Central memory CD8-positive, alpha-beta T cell (primary cell): Measurements from ENCODE around the gene B3GALT2.
"Not testable (repeated sequence)": the region's sequence is repeated elsewhere in the genome, so short reads cannot be mapped to it uniquely, and the experiment has no call there.

Source experiments
- ATAC-seq: fragments of 150-1000 bp; cut with Tn5 transposase; replicated peaks from 2 replicates; pipeline ENCODE4 v1.10.0; 2022; ENCODE audit warnings: mild to moderate bottlenecking, moderate FRiP score, moderate number of reproducible peaks; ENCODE audit not compliant: poor library complexity, severe bottlenecking; ENCODE audit errors: extremely low read depth
- DNase-seq, 2 donors: peaks; one replicate each; pipeline ENCODE4 v3.0.0; 2021; ENCODE audit warnings: low spot score in 2 of 2
- H3K27ac Mint-ChIP-seq: one replicate; pipeline ENCODE4 v1.8.0; 2022; ENCODE audit warnings: low read depth, mild to moderate bottlenecking, moderate library complexity, mixed read lengths
- H3K27me3 Mint-ChIP-seq: one replicate; pipeline ENCODE4 v1.8.0; 2022; ENCODE audit warnings: mixed read lengths
- H3K36me3 Mint-ChIP-seq: one replicate; pipeline ENCODE4 v1.8.0; 2022; ENCODE audit warnings: mild to moderate bottlenecking, moderate library complexity, mixed read lengths; ENCODE audit not compliant: insufficient read depth
- H3K4me1 Mint-ChIP-seq: one replicate; pipeline ENCODE4 v1.8.0; 2022; ENCODE audit warnings: mixed read lengths
- H3K4me3 Mint-ChIP-seq: one replicate; pipeline ENCODE4 v1.8.0; 2022; ENCODE audit warnings: mild to moderate bottlenecking, moderate library complexity, mixed read lengths
- H3K9me3 Mint-ChIP-seq: one replicate; pipeline ENCODE4 v1.8.0; 2022; ENCODE audit warnings: mixed read lengths

B3GALT2 gene

DNA sequence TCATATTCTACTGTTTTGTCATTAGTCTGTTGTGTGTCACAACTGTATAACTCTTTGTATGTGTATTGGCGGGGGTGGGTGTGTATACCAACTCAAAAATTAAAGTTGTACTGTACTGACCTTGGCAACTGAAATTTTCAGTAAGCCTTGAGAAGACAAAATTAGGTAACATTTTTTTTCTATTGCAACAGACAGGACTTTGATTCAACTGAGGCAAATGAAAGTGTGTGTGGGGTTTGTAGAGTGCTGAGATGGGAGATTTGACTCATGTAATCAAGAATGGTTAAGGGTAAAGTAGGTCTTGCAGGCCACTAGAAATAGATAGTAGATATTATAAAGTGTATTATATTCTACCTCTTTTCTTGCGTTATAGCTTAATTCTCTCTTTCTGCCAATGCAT is 14.6 kb upstream of the B3GALT2 start:
- H3K27ac Mint-ChIP-seq = no peak overlapping the region

DNA sequence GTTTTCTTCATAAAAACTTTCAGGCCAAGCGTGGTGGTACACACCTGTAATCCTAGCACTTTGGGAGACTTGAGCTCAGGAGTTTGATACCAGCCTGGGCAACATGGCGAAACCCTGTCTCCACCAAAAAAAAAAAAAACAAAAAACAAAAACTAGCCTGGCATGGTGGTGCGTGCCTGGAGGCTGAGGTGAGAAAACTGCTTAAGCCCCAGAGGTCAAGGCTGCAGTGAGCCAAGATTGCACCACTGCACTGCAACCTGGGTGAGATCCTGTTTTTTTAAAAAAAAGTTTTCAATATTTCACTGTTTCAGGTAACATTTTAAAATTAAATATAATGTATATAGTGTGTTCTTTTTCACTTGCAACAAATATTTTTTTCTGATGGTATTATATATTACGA is 13.5 kb upstream of the B3GALT2 start:
- Mint-ChIP-seq H3K9me3 (no peaks in the 10 kb centered on the region), H3K4me3 (no peak overlapping the region), H3K4me1 (peaks cover 49% of the 10 kb centered on the region), H3K27ac (no peak overlapping the region), H3K36me3 (peaks cover 6% of the 10 kb centered on the region), H3K27me3 (no peaks in the 10 kb centered on the region)
- ATAC-seq = no peak
- no peak for DNase-seq

More for the DNA sequence above, 14.6 kb upstream of the B3GALT2 start:
- H3K9me3 Mint-ChIP-seq = no peaks in the 10 kb centered on the region
- H3K4me3 Mint-ChIP-seq = no peak overlapping the region
- no peaks in the 10 kb centered on the region for H3K27me3 Mint-ChIP-seq
- H3K36me3 Mint-ChIP-seq = peaks cover 10% of the 10 kb centered on the region
- DNase-seq = no peak
- peaks cover 38% of the 10 kb centered on the region for H3K4me1 Mint-ChIP-seq
- ATAC-seq = no peak

DNA sequence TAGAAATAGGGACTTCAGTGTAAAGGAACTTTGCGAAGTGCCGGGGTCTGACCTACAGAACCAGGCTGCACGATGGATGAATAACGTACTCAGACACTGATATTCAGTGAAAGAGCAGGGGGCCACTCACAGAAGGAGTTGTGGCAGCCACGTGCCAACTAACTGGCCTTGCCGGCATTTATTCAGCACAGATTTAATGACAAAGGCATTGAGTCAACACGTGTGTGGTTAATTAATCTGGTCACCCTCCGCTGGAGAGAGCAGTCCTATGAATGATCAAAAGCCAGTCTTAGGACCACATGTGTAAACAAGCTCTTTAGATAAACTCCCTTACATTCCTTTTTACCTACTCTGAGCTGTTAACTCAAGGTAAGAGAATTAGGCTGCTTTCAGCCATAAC is 6.2 kb upstream of the B3GALT2 start:
- no peaks in the 10 kb centered on the region for H3K27me3 Mint-ChIP-seq
- peaks cover 2% of the 10 kb centered on the region for H3K36me3 Mint-ChIP-seq
- H3K27ac Mint-ChIP-seq = no peak overlapping the region
- peaks cover 40% of the 10 kb centered on the region for H3K4me1 Mint-ChIP-seq
- no peak overlapping the region for H3K4me3 Mint-ChIP-seq
- no peaks in the 10 kb centered on the region for H3K9me3 Mint-ChIP-seq
- ATAC-seq = no peak
- DNase-seq = no peak

DNA sequence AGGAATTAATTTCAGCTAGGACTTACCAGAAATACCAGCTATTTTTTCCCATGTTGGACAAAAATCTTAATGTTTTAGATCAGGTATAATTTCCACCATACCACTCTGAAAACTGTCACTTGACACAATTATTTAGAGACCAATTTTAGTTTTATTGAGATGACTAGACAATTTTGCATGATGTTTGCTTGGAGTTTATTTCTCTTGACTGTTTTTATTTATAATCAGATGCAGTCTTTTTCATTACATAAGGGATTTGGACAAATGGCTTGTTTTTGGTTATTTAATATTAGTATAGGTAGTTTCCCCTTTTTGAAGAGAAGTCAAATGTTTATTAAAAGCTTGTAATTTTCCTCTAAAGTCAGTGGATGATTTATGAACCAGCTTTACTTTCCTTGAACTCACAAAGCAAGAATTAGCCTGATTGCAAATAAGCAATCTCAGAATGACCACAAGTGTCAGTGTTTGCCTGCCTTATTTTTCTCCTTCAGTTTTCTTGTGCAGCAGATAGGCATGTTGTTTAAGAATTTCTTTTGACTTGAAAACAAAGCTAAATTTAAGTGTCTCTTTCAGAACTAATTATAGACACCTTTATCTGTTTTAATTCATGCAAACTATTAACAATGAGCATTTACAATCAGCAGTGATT is 3.8 kb upstream of the B3GALT2 start:
- no peak overlapping the region for H3K27ac Mint-ChIP-seq
- H3K36me3 Mint-ChIP-seq = peaks cover 2% of the 10 kb centered on the region
- ATAC-seq = no peak
- H3K4me3 Mint-ChIP-seq = no peak overlapping the region
- H3K27me3 Mint-ChIP-seq = no peaks in the 10 kb centered on the region
- H3K4me1 Mint-ChIP-seq = peaks cover 50% of the 10 kb centered on the region
- no peaks in the 10 kb centered on the region for H3K9me3 Mint-ChIP-seq
- DNase-seq = no peak

DNA sequence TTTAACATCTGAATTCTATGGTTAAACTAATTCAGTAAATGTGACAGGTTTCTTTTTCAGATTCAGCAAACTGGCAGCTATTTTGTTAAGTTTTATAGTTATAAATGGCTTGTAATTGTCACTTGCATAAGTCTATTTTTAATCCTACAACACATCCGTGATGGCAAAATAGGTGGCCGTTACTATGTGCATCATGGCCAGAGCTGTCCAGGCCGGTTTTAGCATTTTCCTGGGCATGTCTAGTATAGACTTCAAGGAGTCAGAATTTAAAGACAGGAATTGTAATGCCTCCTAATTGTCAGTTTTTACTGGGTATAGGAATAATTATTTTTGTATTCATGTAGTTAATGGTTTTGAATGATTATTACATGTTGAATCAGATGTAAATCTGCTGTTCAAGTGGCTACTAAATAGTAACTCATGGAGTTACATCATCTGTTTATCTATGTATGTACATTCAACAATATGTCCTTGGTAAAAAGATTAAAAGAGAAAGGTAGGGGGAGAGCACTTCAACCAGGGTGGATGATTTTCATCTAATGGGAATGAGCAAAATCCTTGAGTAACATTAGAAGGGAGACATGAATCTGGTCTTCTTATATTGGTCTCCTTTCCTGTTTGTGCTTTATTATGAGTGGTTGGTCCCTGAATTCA is 3.2 kb upstream of the B3GALT2 start:
- H3K4me1 Mint-ChIP-seq = peaks cover 49% of the 10 kb centered on the region
- H3K4me3 Mint-ChIP-seq = no peak overlapping the region
- no peak overlapping the region for H3K27ac Mint-ChIP-seq

DNA sequence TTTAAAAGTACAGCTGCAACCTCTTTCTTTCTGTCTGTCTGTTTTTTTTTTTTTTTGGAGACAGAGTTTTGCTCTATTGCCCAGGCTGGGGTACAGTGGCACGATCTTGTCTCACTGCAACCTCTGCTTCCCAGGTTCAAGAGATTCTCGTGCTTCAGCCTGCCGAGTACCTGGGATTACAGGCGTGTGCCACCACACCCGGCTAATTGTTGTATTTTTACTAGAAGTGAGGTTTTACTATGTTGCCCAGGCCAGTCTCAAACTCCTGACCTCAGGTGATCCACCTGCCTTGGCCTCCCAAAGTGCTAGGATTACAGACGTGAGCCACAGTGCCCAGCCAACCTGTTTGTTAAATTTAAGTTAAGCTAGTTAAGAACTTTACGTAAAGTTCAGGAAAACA is 2.5 kb upstream of the B3GALT2 start:
- DNase-seq, H3K9me3 Mint-ChIP-seq, ATAC-seq, H3K36me3 Mint-ChIP-seq, H3K4me3 Mint-ChIP-seq, H3K27ac Mint-ChIP-seq, H3K27me3 Mint-ChIP-seq: not testable (repeated sequence)
- peaks cover 42% of the 10 kb centered on the region for H3K4me1 Mint-ChIP-seq

More for the DNA sequence above, 3.2 kb upstream of the B3GALT2 start:
- H3K9me3 Mint-ChIP-seq = no peaks in the 10 kb centered on the region
- peaks cover 2% of the 10 kb centered on the region for H3K36me3 Mint-ChIP-seq
- H3K27me3 Mint-ChIP-seq = no peaks in the 10 kb centered on the region
- DNase-seq (no peak), ATAC-seq (no peak)

DNA sequence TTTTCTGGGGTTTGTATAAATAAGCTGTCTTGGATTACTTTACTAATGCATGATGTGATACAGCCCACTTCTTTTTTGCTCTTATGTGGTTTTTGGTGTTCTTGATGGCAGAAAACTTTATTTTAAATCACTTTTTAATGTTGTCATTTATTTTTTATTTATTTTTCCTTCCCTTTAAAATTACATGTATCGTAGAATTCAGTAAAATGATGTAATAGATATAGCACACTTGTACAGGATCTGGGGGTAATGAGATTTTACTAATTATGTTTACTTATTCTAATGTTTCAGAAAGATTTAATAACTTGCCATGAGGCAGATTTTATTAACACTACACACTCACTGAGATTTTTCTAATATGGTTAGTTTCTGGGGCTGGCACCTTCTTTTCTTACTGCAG is 701 bp upstream of the B3GALT2 start:
- ATAC-seq = no peak
- H3K27ac Mint-ChIP-seq = no peak overlapping the region

DNA sequence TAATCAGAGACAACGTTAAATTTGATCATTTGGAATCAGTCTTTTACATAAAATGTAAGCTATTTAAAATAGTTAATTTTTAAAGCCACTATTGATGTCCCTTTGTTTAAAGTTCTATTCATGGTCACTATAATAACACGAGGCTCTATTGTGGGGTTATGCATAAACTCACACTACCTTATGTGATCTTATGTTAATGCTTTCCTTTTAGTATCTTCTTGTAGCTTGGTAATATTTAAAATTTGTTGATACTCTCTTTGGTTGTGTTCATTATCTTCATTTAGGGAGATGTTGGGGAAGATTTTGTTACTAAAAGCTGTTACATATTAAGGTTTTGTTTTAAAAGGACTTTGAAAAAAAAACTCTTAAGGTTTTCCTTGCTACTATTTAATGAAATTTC is 1.2 kb downstream of the B3GALT2 start:
- H3K9me3 Mint-ChIP-seq = no peaks in the 10 kb centered on the region
- no peak for DNase-seq
- H3K27me3 Mint-ChIP-seq = no peaks in the 10 kb centered on the region
- H3K27ac Mint-ChIP-seq = no peak overlapping the region
- no peaks in the 10 kb centered on the region for H3K36me3 Mint-ChIP-seq
- no peak overlapping the region for H3K4me3 Mint-ChIP-seq
- peaks cover 38% of the 10 kb centered on the region for H3K4me1 Mint-ChIP-seq
- no peak for ATAC-seq

More for the DNA sequence above, 701 bp upstream of the B3GALT2 start:
- Mint-ChIP-seq H3K4me1 (peaks cover 45% of the 10 kb centered on the region), H3K27me3 (no peaks in the 10 kb centered on the region), H3K4me3 (no peak overlapping the region), H3K9me3 (no peaks in the 10 kb centered on the region), H3K36me3 (no peaks in the 10 kb centered on the region)
- DNase-seq = no peak

DNA sequence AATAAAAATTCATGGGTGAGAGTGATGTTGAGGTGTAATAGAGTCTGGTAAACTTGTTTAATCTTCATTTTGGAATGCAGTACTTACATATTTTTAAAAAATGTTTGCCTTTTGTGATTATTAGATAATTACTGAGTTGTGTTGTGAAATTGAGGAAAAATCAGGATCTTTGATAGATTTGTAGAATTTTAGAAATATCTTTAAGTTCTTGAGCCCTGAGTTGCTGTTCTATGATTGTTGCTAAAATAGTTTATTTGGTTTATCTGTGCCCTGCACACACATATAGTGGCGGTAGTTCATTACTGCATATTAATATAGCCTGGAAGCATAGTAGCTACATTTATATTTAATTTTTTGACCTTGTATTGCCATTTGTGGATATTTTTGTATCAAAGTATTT is 1.6 kb downstream of the B3GALT2 start:
- DNase-seq (no peak), ATAC-seq (no peak)
- Mint-ChIP-seq H3K4me1 (peaks cover 34% of the 10 kb centered on the region), H3K27ac (no peak overlapping the region), H3K9me3 (no peaks in the 10 kb centered on the region), H3K4me3 (no peak overlapping the region), H3K36me3 (no peaks in the 10 kb centered on the region), H3K27me3 (no peaks in the 10 kb centered on the region)

DNA sequence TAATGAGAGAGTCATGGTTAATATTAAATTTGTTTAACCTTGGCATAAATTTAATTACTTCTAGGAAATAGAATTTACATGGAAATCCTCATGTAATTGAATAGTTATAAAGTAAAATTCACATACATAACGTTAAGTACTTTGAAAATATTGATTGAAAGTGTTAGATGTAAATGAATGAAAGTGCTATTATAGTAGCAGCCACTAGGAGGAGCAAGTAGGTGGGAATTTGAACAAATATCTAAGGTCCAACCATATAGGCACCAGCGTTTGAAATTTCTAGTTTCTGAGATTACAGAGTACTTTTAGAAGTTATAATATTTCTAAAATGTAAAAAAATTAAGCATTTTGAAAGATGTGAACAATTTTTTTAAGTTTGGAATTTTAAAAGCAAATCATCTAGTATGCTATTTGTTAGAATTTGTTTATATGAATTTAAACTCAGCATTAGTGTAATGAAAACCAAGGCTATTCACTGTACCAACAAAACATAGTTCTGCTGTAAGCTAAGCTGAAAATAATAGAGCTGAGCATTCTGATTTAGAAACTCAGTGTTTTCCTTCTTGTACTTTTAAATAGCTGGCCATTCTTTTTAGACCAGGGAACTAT is 3.3 kb downstream of the B3GALT2 start:
- Mint-ChIP-seq H3K9me3 (no peaks in the 10 kb centered on the region), H3K27ac (no peak overlapping the region), H3K36me3 (no peaks in the 10 kb centered on the region), H3K27me3 (no peaks in the 10 kb centered on the region), H3K4me3 (no peak overlapping the region), H3K4me1 (peaks cover 31% of the 10 kb centered on the region)
- no peak for DNase-seq
- ATAC-seq = peak; percentile 61

DNA sequence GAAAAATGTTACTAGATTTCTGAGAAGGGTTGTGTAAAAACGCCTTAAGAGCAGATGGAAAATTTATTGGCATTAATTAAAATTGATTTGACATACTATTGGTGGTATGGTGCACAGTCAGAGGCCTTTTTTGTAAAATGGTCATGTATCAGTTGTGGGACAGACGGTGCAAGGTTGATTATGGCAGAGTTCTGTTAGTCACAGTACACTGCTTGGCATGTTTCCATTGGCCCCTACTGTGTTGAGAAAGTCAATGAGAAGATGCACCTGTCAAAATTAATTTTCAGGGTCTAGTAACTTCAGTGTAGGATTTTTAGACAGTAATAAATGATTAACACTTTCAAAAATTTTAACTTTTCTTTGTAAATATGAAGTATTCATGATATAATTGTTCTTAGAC is 4.4 kb downstream of the B3GALT2 start:
- DNase-seq = no peak
- no peak for ATAC-seq
- no peaks in the 10 kb centered on the region for H3K27me3 Mint-ChIP-seq
- H3K27ac Mint-ChIP-seq = no peak overlapping the region
- no peak overlapping the region for H3K4me3 Mint-ChIP-seq
- H3K9me3 Mint-ChIP-seq = no peaks in the 10 kb centered on the region
- peaks cover 31% of the 10 kb centered on the region for H3K4me1 Mint-ChIP-seq
- H3K36me3 Mint-ChIP-seq = no peaks in the 10 kb centered on the region

DNA sequence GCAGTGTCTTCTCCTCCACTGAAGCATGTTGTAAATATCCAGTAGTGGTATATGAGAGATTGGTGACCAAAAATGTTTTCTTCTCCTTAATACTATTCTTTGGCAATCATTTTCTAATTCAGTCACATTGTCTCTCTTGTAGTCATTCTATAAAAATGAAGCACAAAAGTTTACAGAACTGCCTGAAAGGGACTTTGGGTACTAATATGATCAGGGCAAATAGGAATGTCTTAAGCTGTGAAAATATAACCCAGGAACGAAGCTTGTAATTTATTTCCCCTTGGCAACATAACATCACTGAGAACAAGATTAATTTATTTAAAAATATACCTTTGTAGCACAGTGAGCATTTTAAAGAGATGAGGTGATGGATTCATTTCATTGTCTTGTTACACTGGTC is 4.9 kb downstream of the B3GALT2 start:
- H3K27ac Mint-ChIP-seq = no peak overlapping the region
- no peaks in the 10 kb centered on the region for H3K9me3 Mint-ChIP-seq
- H3K36me3 Mint-ChIP-seq = no peaks in the 10 kb centered on the region

DNA sequence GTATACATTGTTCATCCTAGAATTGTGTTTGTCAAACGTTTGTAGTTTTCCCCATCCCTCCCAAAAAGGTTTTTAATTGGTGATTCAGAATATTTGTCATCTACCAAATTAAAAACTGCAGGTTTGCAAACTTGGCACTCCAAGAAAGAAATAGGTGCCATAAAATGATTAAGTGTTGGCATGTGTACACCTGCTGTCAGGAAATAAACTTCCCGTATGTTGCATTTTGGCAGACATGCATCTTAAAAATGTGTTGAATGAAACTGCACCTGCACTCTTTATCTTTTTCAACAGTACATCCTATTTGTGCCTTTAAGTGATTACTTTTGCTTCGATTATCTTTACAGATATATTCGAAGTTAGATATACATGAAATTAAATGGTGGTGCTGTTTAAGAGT is 7.3 kb downstream of the B3GALT2 start:
- Mint-ChIP-seq H3K4me1 (peaks cover 29% of the 10 kb centered on the region), H3K9me3 (no peaks in the 10 kb centered on the region), H3K36me3 (no peaks in the 10 kb centered on the region), H3K4me3 (no peak overlapping the region), H3K27ac (no peak overlapping the region), H3K27me3 (no peaks in the 10 kb centered on the region)
- DNase-seq (no peak), ATAC-seq (no peak)

More for the DNA sequence above, 4.9 kb downstream of the B3GALT2 start:
- peaks cover 26% of the 10 kb centered on the region for H3K4me1 Mint-ChIP-seq
- H3K27me3 Mint-ChIP-seq = no peaks in the 10 kb centered on the region
- H3K4me3 Mint-ChIP-seq = no peak overlapping the region
- DNase-seq (no peak), ATAC-seq (no peak)
